Osteoblast (primary cell): Measurements from ENCODE around the gene RNF224. TPM values are rescaled to one million over a fixed set of nuclear protein-coding genes. Genes with fewer than 3 reads are reported as not detected.

Source experiments
- DNase-seq: peaks from one replicate; pipeline ENCODE4 v3.0.0; 2011; ENCODE audit warnings: low spot score, mixed read lengths; ENCODE audit not compliant: insufficient read length; ENCODE audit errors: missing footprints
- H2AFZ ChIP-seq: 2 replicates; pipeline ENCODE4 v1.6.0; 2011; ENCODE audit warnings: mild to moderate bottlenecking, low read length
- H3K27ac ChIP-seq: 2 replicates; pipeline ENCODE4 v1.5.1; 2011; ENCODE audit warnings: mild to moderate bottlenecking, low read depth, low read length, moderate library complexity
- H3K27me3 ChIP-seq: 2 replicates; pipeline ENCODE4 v1.6.0; 2012; ENCODE audit warnings: mild to moderate bottlenecking, control low read depth, inconsistent platforms, low read length, moderate library complexity; ENCODE audit not compliant: insufficient read depth
- H3K36me3 ChIP-seq: 2 replicates; pipeline ENCODE4 v1.5.1; 2011; ENCODE audit warnings: mild to moderate bottlenecking, low read length, control low read depth, moderate library complexity; ENCODE audit not compliant: insufficient read depth
- H3K4me1 ChIP-seq: 2 replicates; pipeline ENCODE4 v1.5.1; 2011; ENCODE audit warnings: mild to moderate bottlenecking, low read length, control low read depth, moderate library complexity; ENCODE audit not compliant: insufficient read depth
- H3K4me2 ChIP-seq: 2 replicates; pipeline ENCODE4 v1.6.0; 2011; ENCODE audit warnings: mild to moderate bottlenecking, low read length; ENCODE audit not compliant: insufficient read depth
- H3K4me3 ChIP-seq: fragments of 200-600 bp; sonication (generic); 3 replicates; pipeline ENCODE4 v1.5.1; 2012; ENCODE audit warnings: mild to moderate bottlenecking, low read length, inconsistent platforms; ENCODE audit not compliant: insufficient read depth
- H3K79me2 ChIP-seq: 2 replicates; pipeline ENCODE4 v1.6.0; 2012; ENCODE audit warnings: mild to moderate bottlenecking, low read length, control low read depth, inconsistent platforms; ENCODE audit not compliant: insufficient read depth
- H3K9me3 ChIP-seq: 2 replicates; pipeline ENCODE4 v1.5.1; 2011; ENCODE audit warnings: low read depth, low read length, control low read depth
- H4K20me1 ChIP-seq: 2 replicates; pipeline ENCODE4 v1.6.0; 2012; ENCODE audit warnings: mild to moderate bottlenecking, low read length, control low read depth; ENCODE audit not compliant: insufficient read depth
- CTCF ChIP-seq: IDR thresholded peaks from 2 replicates; pipeline ENCODE4 v1.5.1; 2011; ENCODE audit warnings: mild to moderate bottlenecking, low read depth, low read length, moderate library complexity; ENCODE audit errors: extremely low read depth
- total RNA-seq: library from RNA; depleted of rRNA; stranded (reverse); fragments of >200 nt; gene quantifications from 2 replicates; pipeline ENCODE4 v1.2.3, GENCODE V29; 2012

The RNF224 gene
- total RNA-seq, 1 donor = under 0.01 TPM

GRCh38 chr9:137190315-137190856, 36.9 kb upstream of the RNF224 start:
- Histone ChIP-seq H3K4me1 (peaks cover 23% of the 10 kb centered on the region), H3K36me3 (peaks cover 14% of the 10 kb centered on the region), H4K20me1 (peaks cover 38% of the 10 kb centered on the region), H3K9me3 (no peaks in the 10 kb centered on the region), H3K27me3 (no peaks in the 10 kb centered on the region), H2AFZ (no peak overlapping the region), H3K4me3 (no peak overlapping the region), H3K27ac (no peak overlapping the region), H3K4me2 (no peak overlapping the region), H3K79me2 (peaks cover 84% of the 10 kb centered on the region)
- no peak for TF ChIP-seq CTCF
- DNase-seq = no peak

GRCh38 chr9:137191245-137191644, 36.1 kb upstream of the RNF224 start:
- Histone ChIP-seq H3K4me1 (peaks cover 23% of the 10 kb centered on the region), H3K9me3 (no peaks in the 10 kb centered on the region), H3K27ac (no peak overlapping the region), H3K79me2 (peaks cover 83% of the 10 kb centered on the region), H3K36me3 (peaks cover 14% of the 10 kb centered on the region), H3K4me3 (no peak overlapping the region), H4K20me1 (peaks cover 38% of the 10 kb centered on the region), H3K4me2 (no peak overlapping the region), H3K27me3 (no peaks in the 10 kb centered on the region), H2AFZ (no peak overlapping the region)
- no peak for TF ChIP-seq CTCF
- DNase-seq = no peak

GRCh38 chr9:137191691-137192447, 35.4 kb upstream of the RNF224 start:
- Histone ChIP-seq H3K9me3 (no peaks in the 10 kb centered on the region), H2AFZ (no peak overlapping the region), H3K27ac (no peak overlapping the region), H3K4me2 (no peak overlapping the region), H3K4me3 (no peak overlapping the region), H3K36me3 (peaks cover 14% of the 10 kb centered on the region), H4K20me1 (peaks cover 38% of the 10 kb centered on the region), H3K4me1 (peaks cover 20% of the 10 kb centered on the region), H3K79me2 (peaks cover 81% of the 10 kb centered on the region), H3K27me3 (no peaks in the 10 kb centered on the region)
- no peak for DNase-seq
- TF ChIP-seq CTCF = no peak

- Histone ChIP-seq H3K9me3 (no peaks in the 10 kb centered on the region), H3K4me3 (no peak overlapping the region), H3K36me3 (peaks cover 14% of the 10 kb centered on the region), H3K27me3 (no peaks in the 10 kb centered on the region), H3K27ac (no peak overlapping the region), H2AFZ (no peak overlapping the region), H3K4me2 (no peak overlapping the region), H3K79me2 (peaks cover 79% of the 10 kb centered on the region), H3K4me1 (peaks cover 15% of the 10 kb centered on the region), H4K20me1 (peaks cover 33% of the 10 kb centered on the region)
- DNase-seq = no peak
- TF ChIP-seq CTCF = no peak
Observed at GRCh38 chr9:137192448-137192780, 34.9 kb upstream of the RNF224 start.
